ENCODE measurements around the gene MAPK4. TPM values are rescaled to one million over a fixed set of nuclear protein-coding genes. Genes with fewer than 3 reads are reported as not detected.

Gene MAPK4
- total RNA-seq, 3 donors from 2014 or later, result 0.64 to 1.9 (median 1.3) TPM

DNA sequence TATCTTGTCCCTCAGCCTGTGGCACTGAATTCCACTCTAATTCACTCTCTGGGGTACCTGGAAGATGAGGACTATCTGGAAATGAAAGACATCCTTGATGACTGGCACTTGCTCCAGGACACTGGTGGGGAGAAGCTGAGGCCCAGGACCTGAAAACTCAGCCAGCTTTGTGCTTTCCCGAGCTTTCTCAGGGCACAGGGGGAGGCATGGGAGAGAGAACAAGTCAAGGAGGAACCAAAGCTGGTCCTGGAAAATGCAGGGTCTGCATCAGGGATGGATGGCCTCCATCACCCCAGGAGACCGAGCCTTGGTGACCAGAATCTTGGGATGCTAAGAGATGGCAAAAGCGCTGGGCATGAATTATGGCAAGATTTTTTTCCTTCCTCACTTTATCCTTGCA, 65.1 kb downstream of the MAPK4 start:
- Histone ChIP-seq H3K4me1 (no peaks in the 10 kb centered on the region), H3K36me3 (no peaks in the 10 kb centered on the region), H3K4me3 (no peak overlapping the region), H3K27ac (no peak overlapping the region), H3K9me3 (no peaks in the 10 kb centered on the region), H3K27me3 (no peaks in the 10 kb centered on the region)
- DNase-seq (ENCODE audit: low spot score in 2 of 2), result no peak
- TF ChIP-seq POLR2AphosphoS5 (IDR thresholded peaks at IDR 0.05) (no peak), POLR2A (IDR thresholded peaks at IDR 0.05) (no peak)
- TF ChIP-seq, protein P1, sequence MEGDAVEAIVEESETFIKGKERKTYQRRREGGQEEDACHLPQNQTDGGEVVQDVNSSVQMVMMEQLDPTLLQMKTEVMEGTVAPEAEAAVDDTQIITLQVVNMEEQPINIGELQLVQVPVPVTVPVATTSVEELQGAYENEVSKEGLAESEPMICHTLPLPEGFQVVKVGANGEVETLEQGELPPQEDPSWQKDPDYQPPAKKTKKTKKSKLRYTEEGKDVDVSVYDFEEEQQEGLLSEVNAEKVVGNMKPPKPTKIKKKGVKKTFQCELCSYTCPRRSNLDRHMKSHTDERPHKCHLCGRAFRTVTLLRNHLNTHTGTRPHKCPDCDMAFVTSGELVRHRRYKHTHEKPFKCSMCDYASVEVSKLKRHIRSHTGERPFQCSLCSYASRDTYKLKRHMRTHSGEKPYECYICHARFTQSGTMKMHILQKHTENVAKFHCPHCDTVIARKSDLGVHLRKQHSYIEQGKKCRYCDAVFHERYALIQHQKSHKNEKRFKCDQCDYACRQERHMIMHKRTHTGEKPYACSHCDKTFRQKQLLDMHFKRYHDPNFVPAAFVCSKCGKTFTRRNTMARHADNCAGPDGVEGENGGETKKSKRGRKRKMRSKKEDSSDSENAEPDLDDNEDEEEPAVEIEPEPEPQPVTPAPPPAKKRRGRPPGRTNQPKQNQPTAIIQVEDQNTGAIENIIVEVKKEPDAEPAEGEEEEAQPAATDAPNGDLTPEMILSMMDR (IDR thresholded peaks at IDR 0.05), result no peak
- intact Hi-C loops (cut with DNase I; ENCODE audit: low total_unique reads), result no loop called here

DNA sequence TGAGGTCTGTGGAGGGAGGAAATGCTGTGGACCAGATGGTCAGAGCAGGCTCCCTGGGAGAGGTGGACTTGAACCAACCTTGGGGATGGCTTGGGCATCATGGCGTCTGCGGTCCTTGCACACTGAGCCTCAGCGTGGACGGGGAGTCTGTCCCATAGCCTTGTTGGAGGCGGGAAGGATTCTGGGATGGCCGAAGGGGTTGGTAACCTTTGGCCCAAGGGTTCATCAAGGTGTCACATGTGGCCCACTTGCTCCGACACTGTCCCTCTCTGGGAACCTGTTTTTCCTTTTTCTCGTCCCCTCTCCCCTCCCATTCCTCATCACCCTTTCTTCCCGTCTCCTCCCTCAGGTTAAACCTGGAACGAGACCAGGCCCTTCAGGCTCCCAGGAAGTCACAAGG, 66.4 kb downstream of the MAPK4 start:
- TF ChIP-seq POLR2AphosphoS5 (IDR thresholded peaks at IDR 0.05), result no peak
- no peak for TF ChIP-seq POLR2A (IDR thresholded peaks at IDR 0.05)
- TF ChIP-seq, protein P1 (IDR thresholded peaks at IDR 0.05), result no peak
- no peaks in the 10 kb centered on the region for H3K9me3 ChIP-seq
- H3K27me3 ChIP-seq, result no peaks in the 10 kb centered on the region
- no peaks in the 10 kb centered on the region for H3K36me3 ChIP-seq
- H3K4me1 ChIP-seq, result no peaks in the 10 kb centered on the region
- H3K4me3 ChIP-seq, result no peak overlapping the region
- intact Hi-C loops (cut with DNase I; ENCODE audit: low total_unique reads), result no loop called here
- DNase-seq (ENCODE audit: low spot score in 2 of 2), result no peak
- H3K27ac ChIP-seq, result no peak overlapping the region

DNA sequence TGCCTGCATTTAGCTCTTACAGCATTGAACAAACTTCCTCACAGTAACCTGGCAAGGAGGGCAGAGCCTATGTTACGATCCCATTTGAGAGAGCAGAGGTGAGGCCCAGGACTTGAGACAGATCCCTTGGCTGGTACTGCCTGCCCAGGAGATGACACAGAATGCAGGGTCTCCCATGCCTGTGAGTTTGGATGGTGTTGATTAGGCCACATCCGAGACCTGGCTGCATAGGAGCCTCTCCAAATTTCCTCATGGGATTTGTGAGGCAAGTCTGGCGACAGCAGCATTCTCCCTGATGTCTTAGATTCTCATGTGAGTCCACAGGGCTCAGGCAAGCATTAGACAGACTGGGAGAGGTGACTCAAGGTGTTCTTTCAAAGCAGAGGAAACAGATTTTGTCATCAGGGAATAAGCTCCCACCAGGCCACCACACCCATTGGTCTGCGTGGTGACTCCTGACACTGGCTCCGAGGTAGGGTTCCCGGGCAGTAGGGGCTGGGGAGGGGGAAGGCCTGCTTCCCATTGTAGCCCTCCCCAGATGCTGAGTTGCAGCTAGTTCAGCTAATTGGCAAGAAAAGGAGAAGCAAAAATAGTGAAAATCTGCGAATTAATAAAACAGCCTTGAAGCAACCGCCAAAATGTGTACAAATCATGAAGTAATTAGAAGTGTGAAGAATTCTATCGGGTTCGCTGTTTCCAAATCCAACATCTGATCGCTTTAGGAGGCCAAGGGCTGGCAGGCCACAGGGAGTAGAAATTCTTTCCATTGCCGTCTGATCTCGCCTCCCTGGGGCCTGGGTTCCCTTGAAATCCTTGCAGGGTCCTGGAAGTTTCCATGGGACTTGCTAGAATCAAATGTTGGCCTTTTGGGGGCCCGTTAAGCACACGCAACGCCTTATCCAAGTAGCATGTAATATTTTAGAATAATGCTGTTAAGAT, 68.0 kb downstream of the MAPK4 start:
- intact Hi-C loops (cut with DNase I; ENCODE audit: low total_unique reads), result no loop called here
- no peak overlapping the region for H3K4me3 ChIP-seq
- H3K4me1 ChIP-seq, result no peaks in the 10 kb centered on the region

DNA sequence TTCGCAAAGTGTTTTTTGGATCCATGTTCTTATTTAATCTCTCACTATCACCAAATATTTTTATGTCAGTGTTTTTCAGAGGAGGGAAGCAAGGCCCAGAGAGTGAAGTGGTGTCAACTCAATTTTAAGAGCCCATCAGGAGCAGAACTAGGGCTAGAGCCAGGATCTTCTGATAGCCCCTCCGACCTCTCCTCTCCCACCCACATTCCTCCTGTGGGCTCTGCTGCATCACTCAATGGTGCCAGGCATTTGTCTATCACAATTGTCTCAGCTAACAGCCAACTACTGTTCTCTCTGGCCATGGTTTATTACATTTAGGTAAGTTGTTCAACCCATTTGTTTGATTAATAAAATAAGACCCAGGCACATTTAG, 68.6 kb downstream of the MAPK4 start:
- Histone ChIP-seq H3K36me3 (no peaks in the 10 kb centered on the region), H3K27me3 (no peaks in the 10 kb centered on the region), H3K27ac (no peak overlapping the region), H3K9me3 (no peaks in the 10 kb centered on the region), H3K4me1 (no peaks in the 10 kb centered on the region), H3K4me3 (no peak overlapping the region)
- TF ChIP-seq POLR2A (IDR thresholded peaks at IDR 0.05) (no peak), POLR2AphosphoS5 (IDR thresholded peaks at IDR 0.05) (no peak)
- TF ChIP-seq, protein P1 (IDR thresholded peaks at IDR 0.05), result no peak
- no peak for DNase-seq (ENCODE audit: low spot score in 2 of 2)
- intact Hi-C loops (cut with DNase I; ENCODE audit: low total_unique reads), result no loop called here

More for the DNA sequence above, 68.0 kb downstream of the MAPK4 start:
- no peak for TF ChIP-seq POLR2AphosphoS5 (IDR thresholded peaks at IDR 0.05)
- TF ChIP-seq, protein P1 (IDR thresholded peaks at IDR 0.05), result no peak
- TF ChIP-seq POLR2A (IDR thresholded peaks at IDR 0.05), result no peak
- no peaks in the 10 kb centered on the region for H3K36me3 ChIP-seq
- H3K27ac ChIP-seq, result no peak overlapping the region
- DNase-seq (ENCODE audit: low spot score in 2 of 2), result no peak
- H3K9me3 ChIP-seq, result no peaks in the 10 kb centered on the region
- no peaks in the 10 kb centered on the region for H3K27me3 ChIP-seq

DNA sequence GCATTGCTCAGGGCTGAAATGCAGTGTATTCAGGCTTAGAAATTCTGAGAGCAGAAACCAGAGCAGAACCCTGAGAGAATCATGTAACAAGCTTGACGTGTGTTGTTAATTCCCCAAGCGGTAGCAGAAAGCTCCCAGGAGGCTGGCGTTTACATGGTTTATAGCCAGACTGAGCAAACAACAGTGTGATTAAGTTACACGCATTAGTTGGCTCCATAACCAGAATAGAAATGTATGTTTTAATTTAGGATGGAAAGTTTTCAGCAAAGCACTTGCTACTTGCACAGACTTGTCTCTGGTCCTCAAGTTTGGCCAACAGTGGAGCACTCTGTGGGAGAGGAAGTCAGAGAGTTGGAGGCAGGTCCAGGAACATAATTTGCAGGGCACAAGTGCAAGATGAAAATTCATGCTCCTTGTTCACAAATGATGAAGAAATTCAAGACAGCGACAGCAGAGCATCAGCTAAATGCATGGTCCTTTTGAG, 69.3 kb downstream of the MAPK4 start:
- Histone ChIP-seq H3K27me3 (no peaks in the 10 kb centered on the region), H3K9me3 (no peaks in the 10 kb centered on the region), H3K36me3 (no peaks in the 10 kb centered on the region), H3K4me3 (no peak overlapping the region), H3K4me1 (no peaks in the 10 kb centered on the region), H3K27ac (no peak overlapping the region)
- no peak for DNase-seq (ENCODE audit: low spot score in 2 of 2)
- intact Hi-C loops (cut with DNase I; ENCODE audit: low total_unique reads), result no loop called here
- TF ChIP-seq, protein P1 (IDR thresholded peaks at IDR 0.05), result no peak
- TF ChIP-seq POLR2A (IDR thresholded peaks at IDR 0.05) (no peak), POLR2AphosphoS5 (IDR thresholded peaks at IDR 0.05) (no peak)

Data from breast epithelium (tissue), 4 donors.